SK-N-SH (cell line): Measurements from ENCODE around the gene KHSRP. TPM values are rescaled to one million over a fixed set of nuclear protein-coding genes. Genes with fewer than 3 reads are reported as not detected.

Source experiments
- CTCF ChIA-PET: fragments of 300-600, 350-600 bp; formaldehyde crosslinking; extraction: SDS; loops from one replicate; lab custom pipeline; 2021; lab: Yijun Ruan, JAX
- POLR2A ChIA-PET: fragments of 350-600 bp; sonication (Branson Sonifier 250); formaldehyde crosslinking; extraction: SDS; loops from one replicate; lab custom pipeline; 2020; ENCODE audit warnings: antibody characterized with exemption, inconsistent platforms; lab: Yijun Ruan, JAX
- DNase-seq: peaks from one replicate; pipeline ENCODE4 v3.0.0; 2012
- H2AFZ ChIP-seq: fragments of 200-600 bp; sonication (generic); 2 replicates; pipeline ENCODE4 v1.8.1; 2016; ENCODE audit warnings: antibody characterized with exemption, mild to moderate bottlenecking, low read depth
- H3F3A ChIP-seq: fragments of 200-600 bp; sonication (generic); replicated peaks from 2 replicates; pipeline ENCODE3; 2016; ENCODE audit warnings: antibody characterized with exemption, mild to moderate bottlenecking; ENCODE audit not compliant: insufficient read depth
- H3K27ac ChIP-seq, 2 experiments: fragments of 200-500 bp in 1 of 2; fragments of 200-600 bp in 1 of 2; sonication (Bioruptor generic) in 1 of 2; sonication (generic), shearing (Covaris generic) in 1 of 2; 2 replicates each; pipeline versions ENCODE4 v1.5.1 to v1.6.1; 2014 to 2016; ENCODE audit warnings: low read depth in 2 of 2, inconsistent platforms in 1 of 2, low read length in 1 of 2, mild to moderate bottlenecking in 1 of 2, mixed read lengths in 1 of 2
- H3K27me3 ChIP-seq: fragments of 200-600 bp; sonication (generic), shearing (Covaris generic); 2 replicates; pipeline ENCODE4 v1.6.1; 2016; ENCODE audit warnings: mixed run types; ENCODE audit not compliant: insufficient read depth
- H3K36me3 ChIP-seq, 2 experiments: fragments of 200-500 bp in 1 of 2; fragments of 200-600 bp in 1 of 2; sonication (Bioruptor generic) in 1 of 2; sonication (generic) in 1 of 2; replicated peaks in 1 of 2; 2 replicates each; pipeline versions ENCODE3 to v1.5.1; 2014 to 2016; ENCODE audit warnings: low read length in 1 of 2, mild to moderate bottlenecking in 1 of 2; ENCODE audit not compliant: insufficient read depth in 2 of 2, control insufficient read depth in 1 of 2
- H3K4me1 ChIP-seq, 2 experiments: fragments of 200-500 bp in 1 of 2; fragments of 200-600 bp in 1 of 2; sonication (Bioruptor generic) in 1 of 2; sonication (generic), shearing (Covaris generic) in 1 of 2; 2 replicates each; pipeline versions ENCODE4 v1.5.1 to v1.6.1; 2014 to 2016; ENCODE audit warnings: low read depth in 1 of 2, low read length in 1 of 2, mixed run types in 1 of 2; ENCODE audit not compliant: insufficient read depth in 2 of 2, control insufficient read depth in 1 of 2
- H3K4me2 ChIP-seq: fragments of 200-600 bp; sonication (generic), shearing (Covaris generic); 2 replicates; pipeline ENCODE4 v1.6.1; 2017; ENCODE audit warnings: mixed run types
- H3K4me3 ChIP-seq, 2 experiments: fragments of 200-500 bp in 1 of 2; fragments of 200-600 bp in 1 of 2; sonication (Bioruptor generic) in 1 of 2; sonication (generic), shearing (Covaris generic) in 1 of 2; 2 replicates each; pipeline versions ENCODE4 v1.5.1 to v1.8.1; 2014 to 2016; ENCODE audit warnings: low read depth in 2 of 2, inconsistent platforms in 1 of 2, low read length in 1 of 2, mild to moderate bottlenecking in 1 of 2, mixed read lengths in 1 of 2, moderate library complexity in 1 of 2
- H3K79me2 ChIP-seq: fragments of 200-600 bp; sonication (generic); 2 replicates; pipeline ENCODE4 v1.8.1; 2017; ENCODE audit warnings: mild to moderate bottlenecking; ENCODE audit not compliant: insufficient read depth
- H3K9ac ChIP-seq: fragments of 200-600 bp; sonication (generic); 2 replicates; pipeline ENCODE4 v1.6.1; 2017; ENCODE audit warnings: mixed run types
- H3K9me2 ChIP-seq: fragments of 200-600 bp; sonication (generic); 2 replicates; pipeline ENCODE4 v1.6.1; 2017; ENCODE audit warnings: mixed run types
- H3K9me3 ChIP-seq: fragments of 200-600 bp; sonication (generic); 2 replicates; pipeline ENCODE4 v1.6.1; 2017; ENCODE audit warnings: mixed run types, mild to moderate bottlenecking, moderate library complexity
- H4K20me1 ChIP-seq: fragments of 200-600 bp; sonication (generic); 2 replicates; pipeline ENCODE4 v1.6.1; 2017; ENCODE audit warnings: mild to moderate bottlenecking, mixed run types; ENCODE audit not compliant: insufficient read depth
- CHD2 ChIP-seq: fragments of 150-350 bp; IDR thresholded peaks from 2 replicates; pipeline ENCODE4 v1.6.1; 2018; ENCODE audit warnings: low read length; ENCODE audit not compliant: partially characterized antibody
- EP300 ChIP-seq, 2 experiments: IDR thresholded peaks; 2 replicates each; pipeline versions ENCODE4 v1.4.0 to v1.6.1; 2012; ENCODE audit warnings: borderline replicate concordance in 1 of 2, low read depth in 1 of 2, low read length in 1 of 2
- FOSL2 ChIP-seq: IDR thresholded peaks from 2 replicates; pipeline ENCODE4 v1.4.0; 2012; ENCODE audit warnings: low read depth, mild to moderate bottlenecking, moderate library complexity, borderline replicate concordance
- FOXM1 ChIP-seq: IDR thresholded peaks from 2 replicates; pipeline ENCODE4 v1.4.0; 2012; ENCODE audit warnings: low read depth, mild to moderate bottlenecking
- GABPA ChIP-seq: IDR thresholded peaks from 2 replicates; pipeline ENCODE4 v1.4.0; 2012; ENCODE audit warnings: low read depth, mild to moderate bottlenecking
- GATA2 ChIP-seq: sonication (generic); formaldehyde crosslinking; IDR thresholded peaks from 2 replicates; pipeline ENCODE4 v1.5.0; 2020; ENCODE audit warnings: mild to moderate bottlenecking, missing genetic modification reagents
- MEF2A ChIP-seq: IDR thresholded peaks from 2 replicates; pipeline ENCODE4 v1.4.0; 2012; ENCODE audit warnings: low read depth, borderline replicate concordance
- MXI1 ChIP-seq: IDR thresholded peaks from 2 replicates; pipeline ENCODE4 v1.6.1; 2012; ENCODE audit warnings: mild to moderate bottlenecking, low read depth, low read length, improper control_type of control experiment
- NRF1 ChIP-seq: IDR thresholded peaks from 2 replicates; pipeline ENCODE4 v1.6.1; 2012; ENCODE audit warnings: low read depth, mild to moderate bottlenecking, low read length
- POLR2AphosphoS5 ChIP-seq: IDR thresholded peaks from 2 replicates; pipeline ENCODE4 v1.6.1; 2012; ENCODE audit warnings: low read depth, low read length
- RFX5 ChIP-seq: IDR thresholded peaks from 2 replicates; pipeline ENCODE4 v1.6.1; 2012; ENCODE audit warnings: mild to moderate bottlenecking, improper control_type of control experiment, low read length
- SMC3 ChIP-seq: IDR thresholded peaks from 2 replicates; pipeline ENCODE4 v1.6.1; 2012; ENCODE audit warnings: low read depth, low read length, improper control_type of control experiment
- TAF1 ChIP-seq: IDR thresholded peaks from 2 replicates; pipeline ENCODE4 v1.6.1; 2012; ENCODE audit warnings: low read depth, mild to moderate bottlenecking, low read length, moderate library complexity, borderline replicate concordance
- TEAD4 ChIP-seq: IDR thresholded peaks from 2 replicates; pipeline ENCODE4 v1.4.0; 2012; ENCODE audit warnings: mild to moderate bottlenecking, borderline replicate concordance; ENCODE audit not compliant: insufficient read depth
- YY1 ChIP-seq: IDR thresholded peaks from 2 replicates; pipeline ENCODE4 v1.4.0; 2012; ENCODE audit warnings: low read depth, mild to moderate bottlenecking
- WGBS: methylation state at CpG from one replicate; pipeline ENCODE4 v1.1.6; 2017; ENCODE audit warnings: low lambda C conversion rate; 5-methylcytosine and 5-hydroxymethylcytosine counted together
- polyA plus RNA-seq, 3 experiments: library from polyadenylated mRNA; depleted of rRNA; stranded (reverse); fragments of >200 nt; gene quantifications; 2 replicates each; pipeline ENCODE4 v1.2.3, GENCODE V29; 2012
- TF ChIP-seq, protein P1 (sequence below): fragments of 150-350 bp; IDR thresholded peaks from 2 replicates; pipeline ENCODE4 v1.6.1; 2016; ENCODE audit warnings: mild to moderate bottlenecking, low read depth, low read length
- TF ChIP-seq, protein P2 (sequence below): fragments of 150-350 bp; IDR thresholded peaks from 2 replicates; pipeline ENCODE4 v1.6.1; 2017; ENCODE audit warnings: antibody characterized with exemption, low read length, low read depth, borderline replicate concordance

Gene KHSRP
- polyA plus RNA-seq, 1 of the 3 experiments (the other 2 are of a cell fraction): 96.8 TPM

DNA sequence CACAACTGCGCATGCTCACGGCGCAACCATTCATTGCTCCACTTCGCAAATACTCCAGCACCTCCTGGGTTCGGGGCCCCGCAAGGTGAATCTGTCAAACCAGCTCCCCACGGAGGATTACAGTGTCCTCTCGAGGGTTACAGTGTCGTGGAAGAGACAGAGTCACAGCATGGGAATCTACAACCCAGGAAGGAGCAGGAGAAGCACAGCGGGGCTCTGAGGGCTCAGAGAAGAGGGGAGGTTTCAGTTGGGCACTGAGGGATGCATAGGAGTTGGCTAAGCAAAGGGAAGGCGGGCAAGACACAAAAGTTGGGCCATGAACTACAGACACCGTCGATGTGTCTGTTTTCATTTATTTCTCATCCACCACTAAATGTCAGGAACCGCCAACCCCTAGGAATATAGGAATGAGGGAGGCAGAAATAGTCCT is 30.6 kb downstream of the KHSRP start:
- Histone ChIP-seq H2AFZ (peak overlapping the region; percentile 92), H3K36me3 (peaks cover 11 to 15% of the 10 kb centered on the region in 2 experiments), H3K79me2 (peaks cover 38% of the 10 kb centered on the region), H4K20me1 (no peaks in the 10 kb centered on the region), H3K27ac (peak overlapping the region; percentile 94), H3K9ac (peak overlapping the region; percentile 85), H3F3A (no peaks in the 10 kb centered on the region), H3K4me3 (peak overlapping the region; percentile 84 to 89), H3K9me3 (no peaks in the 10 kb centered on the region), H3K4me1 (peaks cover 5 to 11% of the 10 kb centered on the region in 2 experiments; a peak in 2 of 4 replicates), H3K4me2 (peak overlapping the region; percentile 94), H3K9me2 (no peaks in the 10 kb centered on the region), H3K27me3 (no peaks in the 10 kb centered on the region)
- CTCF ChIA-PET: interaction anchor here (1.5 to 2.2 kb wide), 3 partner anchors 17 to 346 kb away, joined by 3 to 8 read pairs (median 3); partner anchors contain the start of gene ALKBH7
- 31% methylated on average over 14 of the region's 14 CpGs for WGBS
- POLR2A ChIA-PET: interaction anchor here (1.5 kb wide), 1 partner anchor 18 kb away, joined by 3 read pairs; no protein-coding TSS in a partner anchor
- no peak for TF ChIP-seq CHD2
- no peak for TF ChIP-seq POLR2AphosphoS5
- TF ChIP-seq FOSL2: no peak
- 0 out of 2 replicates have a peak, but pooled peaks have one; percentile 25 for TF ChIP-seq TAF1
- TF ChIP-seq GABPA: no peak
- TF ChIP-seq TEAD4: no peak
- TF ChIP-seq GATA2 (CRISPR knock-in tag): no peak
- TF ChIP-seq, protein P1, sequence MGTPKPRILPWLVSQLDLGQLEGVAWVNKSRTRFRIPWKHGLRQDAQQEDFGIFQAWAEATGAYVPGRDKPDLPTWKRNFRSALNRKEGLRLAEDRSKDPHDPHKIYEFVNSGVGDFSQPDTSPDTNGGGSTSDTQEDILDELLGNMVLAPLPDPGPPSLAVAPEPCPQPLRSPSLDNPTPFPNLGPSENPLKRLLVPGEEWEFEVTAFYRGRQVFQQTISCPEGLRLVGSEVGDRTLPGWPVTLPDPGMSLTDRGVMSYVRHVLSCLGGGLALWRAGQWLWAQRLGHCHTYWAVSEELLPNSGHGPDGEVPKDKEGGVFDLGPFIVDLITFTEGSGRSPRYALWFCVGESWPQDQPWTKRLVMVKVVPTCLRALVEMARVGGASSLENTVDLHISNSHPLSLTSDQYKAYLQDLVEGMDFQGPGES: no peak
- no peak for TF ChIP-seq RFX5
- TF ChIP-seq, protein P2, sequence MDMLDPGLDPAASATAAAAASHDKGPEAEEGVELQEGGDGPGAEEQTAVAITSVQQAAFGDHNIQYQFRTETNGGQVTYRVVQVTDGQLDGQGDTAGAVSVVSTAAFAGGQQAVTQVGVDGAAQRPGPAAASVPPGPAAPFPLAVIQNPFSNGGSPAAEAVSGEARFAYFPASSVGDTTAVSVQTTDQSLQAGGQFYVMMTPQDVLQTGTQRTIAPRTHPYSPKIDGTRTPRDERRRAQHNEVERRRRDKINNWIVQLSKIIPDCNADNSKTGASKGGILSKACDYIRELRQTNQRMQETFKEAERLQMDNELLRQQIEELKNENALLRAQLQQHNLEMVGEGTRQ: no peak
- no peak for TF ChIP-seq YY1
- no peak for TF ChIP-seq EP300 (IDR thresholded peaks at IDR 0.05; ENCODE audit: borderline replicate concordance in 1 of 2, low read depth in 1 of 2, low read length in 1 of 2)
- peak; percentile 82 for TF ChIP-seq NRF1
- TF ChIP-seq FOXM1: no peak
- no peak for TF ChIP-seq SMC3
- no peak for TF ChIP-seq MXI1
- no peak for TF ChIP-seq MEF2A
- no peak for DNase-seq
